Osteocyte (in vitro differentiated cells): ENCODE measurements around the gene PDIA5. TPM values are rescaled to one million over a fixed set of nuclear protein-coding genes. Genes with fewer than 3 reads are reported as not detected.

Source experiments
- DNase-seq: peaks from one replicate; pipeline ENCODE4 v3.0.0; 2021; ENCODE audit warnings: mixed read lengths; ENCODE audit not compliant: unreplicated experiment; ENCODE audit errors: extremely low spot score
- H3K27ac Mint-ChIP-seq: one replicate; pipeline ENCODE4 v1.8.0; 2021; ENCODE audit warnings: mild to moderate bottlenecking, mixed read lengths; ENCODE audit not compliant: unreplicated experiment
- H3K27me3 Mint-ChIP-seq: one replicate; pipeline ENCODE4 v1.8.0; 2021; ENCODE audit warnings: mixed read lengths; ENCODE audit not compliant: unreplicated experiment
- H3K36me3 Mint-ChIP-seq: one replicate; pipeline ENCODE4 v1.8.0; 2021; ENCODE audit warnings: mixed read lengths; ENCODE audit not compliant: unreplicated experiment
- H3K4me1 Mint-ChIP-seq: one replicate; pipeline ENCODE4 v1.8.0; 2021; ENCODE audit warnings: mixed read lengths; ENCODE audit not compliant: unreplicated experiment
- H3K4me3 Mint-ChIP-seq: one replicate; pipeline ENCODE4 v1.8.0; 2021; ENCODE audit warnings: mild to moderate bottlenecking, moderate library complexity, mixed read lengths; ENCODE audit not compliant: unreplicated experiment
- H3K9me3 Mint-ChIP-seq: one replicate; pipeline ENCODE4 v1.8.0; 2021; ENCODE audit warnings: mixed read lengths; ENCODE audit not compliant: unreplicated experiment
- CTCF ChIP-seq: fragments of 200-600 bp; sonication (generic); IDR thresholded peaks from 2 replicates; pipeline ENCODE4 v1.5.0; 2021; ENCODE audit warnings: antibody characterized with exemption, mild to moderate bottlenecking, moderate library complexity
- total RNA-seq: library from RNA; stranded (reverse); gene quantifications from 2 replicates; pipeline ENCODE4 v1.2.1, GENCODE V29; 2021

Gene PDIA5
- total RNA-seq, 1 donor from 2014 or later: 35.5 TPM

- DNase-seq: no peak
- H3K27ac Mint-ChIP-seq: no peak overlapping the region
- H3K9me3 Mint-ChIP-seq: peaks cover 12% of the 10 kb centered on the region
- peaks cover 3% of the 10 kb centered on the region for H3K4me1 Mint-ChIP-seq
- no peak for TF ChIP-seq CTCF
- H3K4me3 Mint-ChIP-seq: no peak overlapping the region
- peaks cover 24% of the 10 kb centered on the region for H3K36me3 Mint-ChIP-seq
- no peaks in the 10 kb centered on the region for H3K27me3 Mint-ChIP-seq
Measured at GRCh38 chr3:123169492-123169929, 102.7 kb downstream of the PDIA5 start.

GRCh38 chr3:123169930-123170329 is 103.1 kb downstream of the PDIA5 start:
- peaks cover 8% of the 10 kb centered on the region for H3K9me3 Mint-ChIP-seq
- no peak overlapping the region for H3K27ac Mint-ChIP-seq
- no peak for TF ChIP-seq CTCF
- H3K4me3 Mint-ChIP-seq: no peak overlapping the region
- no peaks in the 10 kb centered on the region for H3K27me3 Mint-ChIP-seq
- peaks cover 20% of the 10 kb centered on the region for H3K36me3 Mint-ChIP-seq
- DNase-seq: no peak
- peaks cover 3% of the 10 kb centered on the region for H3K4me1 Mint-ChIP-seq

GRCh38 chr3:123180791-123181190 is 114.0 kb downstream of the PDIA5 start:
- Mint-ChIP-seq H3K4me3 (no peak overlapping the region), H3K36me3 (peaks cover 7% of the 10 kb centered on the region), H3K4me1 (no peaks in the 10 kb centered on the region), H3K27ac (no peak overlapping the region), H3K9me3 (peaks cover 6% of the 10 kb centered on the region), H3K27me3 (no peaks in the 10 kb centered on the region)
- no peak for TF ChIP-seq CTCF
- no peak for DNase-seq

- Mint-ChIP-seq H3K4me1 (no peaks in the 10 kb centered on the region), H3K27ac (no peak overlapping the region), H3K9me3 (peaks cover 5% of the 10 kb centered on the region), H3K27me3 (no peaks in the 10 kb centered on the region), H3K4me3 (no peak overlapping the region), H3K36me3 (peaks cover 6% of the 10 kb centered on the region)
- no peak for DNase-seq
- no peak for TF ChIP-seq CTCF
Measured at GRCh38 chr3:123186695-123187094, 119.9 kb downstream of the PDIA5 start.

- no peak overlapping the region for H3K27ac Mint-ChIP-seq
- H3K4me3 Mint-ChIP-seq: no peak overlapping the region
- peaks cover 6% of the 10 kb centered on the region for H3K36me3 Mint-ChIP-seq
- DNase-seq: no peak
- no peaks in the 10 kb centered on the region for H3K9me3 Mint-ChIP-seq
- H3K4me1 Mint-ChIP-seq: no peaks in the 10 kb centered on the region
- TF ChIP-seq CTCF: no peak
- H3K27me3 Mint-ChIP-seq: no peaks in the 10 kb centered on the region
Measured at GRCh38 chr3:123188058-123188457, 121.2 kb downstream of the PDIA5 start.
